OCI-LY7 (cell line): ENCODE results near the gene CDCP1. TPM values are rescaled to one million over a fixed set of nuclear protein-coding genes. Genes with fewer than 3 reads are reported as not detected.

Experiments used
- BruUV-seq: library from RNA; stranded (reverse); fragments of 400-500 nt; replicated peaks from 2 replicates; lab custom pipeline; 2021; lab: Mats Ljungman, UMichigan
- CTCF ChIA-PET: fragments of 300-600 bp; sonication (Branson Sonifier 250); formaldehyde crosslinking; loops from one replicate; lab custom pipeline; 2022; ENCODE audit warnings: antibody characterized with exemption; ENCODE audit not compliant: unreplicated experiment; lab: Charles Lee
- POLR2A ChIA-PET: fragments of 300-600 bp; sonication (Branson Sonifier 250); formaldehyde crosslinking; loops from one replicate; lab custom pipeline; 2022; ENCODE audit warnings: antibody characterized with exemption; lab: Charles Lee
- DNase-seq: peaks from one replicate; pipeline ENCODE4 v3.0.0-alpha.2; 2015; ENCODE audit warnings: low spot score
- H2AFZ ChIP-seq: fragments of 200-600 bp; sonication (generic), shearing (Covaris generic); 2 replicates; pipeline ENCODE4 v1.6.1; 2014; ENCODE audit warnings: mild to moderate bottlenecking, antibody characterized with exemption, low read length, moderate library complexity
- H3K27ac ChIP-seq: fragments of 200-600 bp; sonication (generic); 2 replicates; pipeline ENCODE4 v1.5.1; 2014; ENCODE audit warnings: mixed run types, low read depth, mild to moderate bottlenecking, moderate library complexity, low read length, inconsistent platforms; ENCODE audit not compliant: poor library complexity, severe bottlenecking
- H3K36me3 ChIP-seq: fragments of 200-600 bp; sonication (generic); 2 replicates; pipeline ENCODE4 v1.6.1; 2014; ENCODE audit warnings: mild to moderate bottlenecking, antibody characterized with exemption, low read length, moderate library complexity, mixed read lengths; ENCODE audit not compliant: insufficient read depth
- H3K4me1 ChIP-seq: fragments of 200-600 bp; sonication (generic); 2 replicates; pipeline ENCODE4 v1.5.1; 2014; ENCODE audit warnings: mild to moderate bottlenecking, low read length; ENCODE audit not compliant: insufficient read depth, poor library complexity, severe bottlenecking
- H3K4me2 ChIP-seq: fragments of 200-600 bp; sonication (generic); 2 replicates; pipeline ENCODE4 v1.6.1; 2014; ENCODE audit warnings: mild to moderate bottlenecking, low read length
- H3K4me3 ChIP-seq: fragments of 200-600 bp; sonication (generic); 2 replicates; pipeline ENCODE4 v1.5.1; 2014; ENCODE audit warnings: mild to moderate bottlenecking, low read depth, low read length; ENCODE audit not compliant: poor library complexity, severe bottlenecking
- H3K79me2 ChIP-seq: fragments of 200-600 bp; sonication (generic); 2 replicates; pipeline ENCODE4 v1.6.1; 2016; ENCODE audit warnings: low read depth, mild to moderate bottlenecking, low read length, moderate library complexity, mixed read lengths; ENCODE audit not compliant: insufficient read depth
- H3K9me2 ChIP-seq: fragments of 200-600 bp; sonication (generic); 2 replicates; pipeline ENCODE4 v1.6.1; 2016; ENCODE audit warnings: mild to moderate bottlenecking, low read length, mixed read lengths; ENCODE audit not compliant: insufficient read depth
- H3K9me3 ChIP-seq: fragments of 200-600 bp; sonication (generic); 2 replicates; pipeline ENCODE4 v1.6.1; 2014; ENCODE audit warnings: mild to moderate bottlenecking, mixed run types, low read length, mixed read lengths
- H4K20me1 ChIP-seq: fragments of 200-600 bp; sonication (generic); 2 replicates; pipeline ENCODE4 v1.6.1; 2014; ENCODE audit warnings: mild to moderate bottlenecking, antibody characterized with exemption, low read length, moderate library complexity, mixed read lengths; ENCODE audit not compliant: insufficient read depth
- CTCF ChIP-seq: fragments of 200-600 bp; sonication (generic); conservative IDR thresholded peaks from 2 replicates; pipeline ENCODE4 v1.5.1; 2014; ENCODE audit warnings: mild to moderate bottlenecking, antibody characterized with exemption, low read length, moderate library complexity, mixed read lengths
- EZH2phosphoT487 ChIP-seq: fragments of 200-600 bp; sonication (generic); IDR thresholded peaks from 2 replicates; pipeline ENCODE4 v1.6.1; 2018; ENCODE audit warnings: low read depth, borderline replicate concordance, mild to moderate bottlenecking, mixed run types, antibody characterized with exemption, low read length, moderate library complexity, mixed read lengths
- intact Hi-C: fragments of 100-400 bp; cut with micrococcal nuclease; formaldehyde crosslinking; loops from one replicate; pipeline ENCODE4 v1.10.0; 2022; ENCODE audit not compliant: unreplicated experiment
- total RNA-seq, 2 experiments: library from RNA; depleted of rRNA in 1 of 2; stranded (reverse); fragments of >200 nt in 1 of 2; shearing (Covaris generic) in 1 of 2; gene quantifications; 2 replicates each; pipeline ENCODE4 v1.2.3, GENCODE V29; 2014 to 2022

The CDCP1 gene
- total RNA-seq, 2 experiments from 2014 or later = not detected

GRCh38 chr3:45128950-45129349 is 17.2 kb downstream of the CDCP1 start:
- no peaks in the 10 kb centered on the region for H3K9me2 ChIP-seq
- ChIA-PET CTCF (no interaction called here), POLR2A (no interaction called here)
- H3K4me2 ChIP-seq = no peak overlapping the region
- intact Hi-C loops = no loop called here
- no peak overlapping the region for H2AFZ ChIP-seq
- H3K4me3 ChIP-seq = no peak overlapping the region
- no peaks in the 10 kb centered on the region for H3K36me3 ChIP-seq
- TF ChIP-seq CTCF (no peak), EZH2phosphoT487 (no peak)
- no peaks in the 10 kb centered on the region for H4K20me1 ChIP-seq
- BruUV-seq = no TSS peak
- H3K9me3 ChIP-seq = no peaks in the 10 kb centered on the region
- H3K4me1 ChIP-seq = no peaks in the 10 kb centered on the region
- H3K79me2 ChIP-seq = no peaks in the 10 kb centered on the region
- H3K27ac ChIP-seq = no peak overlapping the region
- DNase-seq = no peak

GRCh38 chr3:45127130-45127822 is 18.9 kb downstream of the CDCP1 start:
- no peak for TF ChIP-seq CTCF
- intact Hi-C loops = no loop called here
- H3K36me3 ChIP-seq = no peaks in the 10 kb centered on the region
- H3K4me3 ChIP-seq = no peak overlapping the region
- H2AFZ ChIP-seq = no peak overlapping the region
- H3K79me2 ChIP-seq = no peaks in the 10 kb centered on the region
- H3K9me2 ChIP-seq = no peaks in the 10 kb centered on the region
- no peak overlapping the region for H3K27ac ChIP-seq
- no peak overlapping the region for H3K4me2 ChIP-seq
- CTCF ChIA-PET = no interaction called here
- H3K4me1 ChIP-seq = no peaks in the 10 kb centered on the region
- DNase-seq = no peak
- POLR2A ChIA-PET = no interaction called here
- no peaks in the 10 kb centered on the region for H3K9me3 ChIP-seq
- no peaks in the 10 kb centered on the region for H4K20me1 ChIP-seq
- BruUV-seq = no TSS peak

GRCh38 chr3:45126730-45127129 is 19.4 kb downstream of the CDCP1 start:
- no peaks in the 10 kb centered on the region for H3K9me3 ChIP-seq
- H3K4me3 ChIP-seq = no peak overlapping the region
- ChIA-PET POLR2A (no interaction called here), CTCF (no interaction called here)
- no peak overlapping the region for H3K27ac ChIP-seq
- H3K79me2 ChIP-seq = no peaks in the 10 kb centered on the region
- H3K9me2 ChIP-seq = no peaks in the 10 kb centered on the region
- no peak overlapping the region for H2AFZ ChIP-seq
- H3K4me1 ChIP-seq = no peaks in the 10 kb centered on the region
- intact Hi-C loops = no loop called here
- no peak for TF ChIP-seq CTCF
- no peak for TF ChIP-seq EZH2phosphoT487
- BruUV-seq = no TSS peak
- no peaks in the 10 kb centered on the region for H4K20me1 ChIP-seq
- H3K4me2 ChIP-seq = no peak overlapping the region
- H3K36me3 ChIP-seq = no peaks in the 10 kb centered on the region
- no peak for DNase-seq
